Thymus (tissue), 11 donors: Measurements from ENCODE around the gene GORASP1. TPM values are rescaled to one million over a fixed set of nuclear protein-coding genes. Genes with fewer than 3 reads are reported as not detected.

Experiments used
- DNase-seq, 9 donors: peaks; one replicate each; pipeline ENCODE4 v3.0.0-alpha.2; 2013; ENCODE audit warnings: low spot score in 9 of 9, low read depth in 6 of 9, missing footprints in 1 of 9
- H3K27ac ChIP-seq, 2 donors: one replicate each; pipeline ENCODE4 v1.5.1; 2013; ENCODE audit warnings: control low read depth in 1 of 2, low read depth in 1 of 2, low read length in 1 of 2, mild to moderate bottlenecking in 1 of 2, moderate library complexity in 1 of 2
- H3K27me3 ChIP-seq, 2 donors: one replicate each; pipeline ENCODE4 v1.5.1; 2013; ENCODE audit warnings: low read length in 1 of 2; ENCODE audit not compliant: control insufficient read depth in 2 of 2, insufficient read depth in 1 of 2
- H3K36me3 ChIP-seq, 2 donors: one replicate each; pipeline ENCODE4 v1.5.1; 2013; ENCODE audit warnings: low read length in 1 of 2, mild to moderate bottlenecking in 1 of 2, moderate library complexity in 1 of 2; ENCODE audit not compliant: control insufficient read depth in 2 of 2, insufficient read depth in 2 of 2
- H3K4me1 ChIP-seq, 2 donors: one replicate each; pipeline ENCODE4 v1.5.1; 2013; ENCODE audit warnings: low read length in 2 of 2; ENCODE audit not compliant: control insufficient read depth in 2 of 2, insufficient read depth in 2 of 2
- H3K4me3 ChIP-seq, 2 donors: one replicate each; pipeline ENCODE4 v1.5.1; 2013; ENCODE audit warnings: low read length in 2 of 2, control low read depth in 1 of 2, mild to moderate bottlenecking in 1 of 2
- H3K9me3 ChIP-seq, 2 donors: one replicate each; pipeline ENCODE4 v1.5.1; 2013; ENCODE audit warnings: low read length in 1 of 2, mild to moderate bottlenecking in 1 of 2; ENCODE audit not compliant: control insufficient read depth in 2 of 2, insufficient read depth in 1 of 2
- WGBS: extraction: QIAGEN DNeasy Blood & Tissue Kit; methylation state at CpG from one replicate; pipeline ENCODE4 v1.1.7; 2013; 5-methylcytosine and 5-hydroxymethylcytosine counted together
- polyA plus RNA-seq: library from polyadenylated mRNA; stranded (reverse); fragments of 200-250 nt; gene quantifications from one replicate; pipeline ENCODE4 v1.2.3, GENCODE V29; 2013
- total RNA-seq: library from RNA; stranded (reverse); fragments of 120-200 nt; gene quantifications from one replicate; pipeline ENCODE4 v1.2.4, GENCODE V29; 2013
- donor health status: healthy.

GORASP1 gene
- total and polyA plus RNA-seq, 2 donors = 19.7 to 26.2 TPM

- no peaks in the 10 kb centered on the region for H3K4me1 ChIP-seq
- no peak for DNase-seq
- no peak overlapping the region for H3K4me3 ChIP-seq
- H3K9me3 ChIP-seq = no peaks in the 10 kb centered on the region
- H3K27ac ChIP-seq = no peak overlapping the region
- no peaks in the 10 kb centered on the region for H3K27me3 ChIP-seq
- H3K36me3 ChIP-seq = peaks cover 68 to 84% of the 10 kb centered on the region in 2 donors
- 97% methylated on average over 7 of the region's 7 CpGs for whole genome bisulfite sequencing
These were observed 12.4 kb downstream of the GORASP1 start for GRCh38 chr3:39094851-39095677.

GRCh38 chr3:39090922-39091321, 16.5 kb downstream of the GORASP1 start:
- peaks cover 61 to 83% of the 10 kb centered on the region in 2 donors for H3K36me3 ChIP-seq
- H3K4me1 ChIP-seq = no peaks in the 10 kb centered on the region
- H3K27ac ChIP-seq = no peak overlapping the region
- no peak for DNase-seq
- H3K4me3 ChIP-seq = no peak overlapping the region
- WGBS = 92% methylated on average over 2 of the region's 2 CpGs
- no peaks in the 10 kb centered on the region for H3K9me3 ChIP-seq
- H3K27me3 ChIP-seq = no peaks in the 10 kb centered on the region

GRCh38 chr3:39088889-39089288, 18.5 kb downstream of the GORASP1 start:
- DNase-seq = no peak
- Histone ChIP-seq H3K9me3 (no peaks in the 10 kb centered on the region), H3K4me3 (no peak overlapping the region), H3K4me1 (no peaks in the 10 kb centered on the region), H3K36me3 (peaks cover 45 to 68% of the 10 kb centered on the region in 2 donors), H3K27ac (no peak overlapping the region), H3K27me3 (no peaks in the 10 kb centered on the region)
- WGBS = 96% methylated on average over 3 of the region's 3 CpGs

GRCh38 chr3:39088456-39088855, 19.0 kb downstream of the GORASP1 start:
- WGBS = 98% methylated on average over 3 of the region's 3 CpGs

GRCh38 chr3:39086144-39086543, 21.3 kb downstream of the GORASP1 start:
- Histone ChIP-seq H3K36me3 (peaks cover 37 to 62% of the 10 kb centered on the region in 2 donors), H3K27ac (no peak overlapping the region), H3K9me3 (no peaks in the 10 kb centered on the region), H3K4me3 (no peak overlapping the region), H3K27me3 (no peaks in the 10 kb centered on the region), H3K4me1 (no peaks in the 10 kb centered on the region)
- WGBS = 97% methylated on average over 4 of the region's 4 CpGs
- DNase-seq = no peak

More at GRCh38 chr3:39088456-39088855, 19.0 kb downstream of the GORASP1 start:
- Histone ChIP-seq H3K27me3 (no peaks in the 10 kb centered on the region), H3K4me1 (no peaks in the 10 kb centered on the region), H3K27ac (no peak overlapping the region), H3K36me3 (peaks cover 44 to 67% of the 10 kb centered on the region in 2 donors), H3K4me3 (no peak overlapping the region), H3K9me3 (no peaks in the 10 kb centered on the region)
- no peak for DNase-seq

GRCh38 chr3:39082666-39083313, 24.6 kb downstream of the GORASP1 start:
- Histone ChIP-seq H3K36me3 (peaks cover 31 to 47% of the 10 kb centered on the region in 2 donors), H3K27me3 (no peaks in the 10 kb centered on the region), H3K27ac (no peak overlapping the region), H3K4me1 (no peaks in the 10 kb centered on the region), H3K9me3 (no peaks in the 10 kb centered on the region), H3K4me3 (no peak overlapping the region)
- no peak for DNase-seq
- WGBS = 97% methylated on average over 4 of the region's 4 CpGs

GRCh38 chr3:39080026-39080425, 27.4 kb downstream of the GORASP1 start:
- H3K27me3 ChIP-seq = no peaks in the 10 kb centered on the region
- H3K27ac ChIP-seq = no peak overlapping the region
- no peak overlapping the region for H3K4me3 ChIP-seq
- H3K9me3 ChIP-seq = no peaks in the 10 kb centered on the region
- DNase-seq = no peak
- no peaks in the 10 kb centered on the region for H3K4me1 ChIP-seq
- peaks cover 31 to 49% of the 10 kb centered on the region in 2 donors for H3K36me3 ChIP-seq

- H3K27ac ChIP-seq = no peak overlapping the region
- peaks cover 36 to 54% of the 10 kb centered on the region in 2 donors for H3K36me3 ChIP-seq
- no peak overlapping the region for H3K4me3 ChIP-seq
- no peaks in the 10 kb centered on the region for H3K9me3 ChIP-seq
- no peaks in the 10 kb centered on the region for H3K27me3 ChIP-seq
- no peaks in the 10 kb centered on the region for H3K4me1 ChIP-seq
- DNase-seq = no peak
These were observed 27.9 kb downstream of the GORASP1 start for GRCh38 chr3:39079530-39079929.

GRCh38 chr3:39075910-39076309, 31.5 kb downstream of the GORASP1 start:
- Histone ChIP-seq H3K9me3 (no peaks in the 10 kb centered on the region), H3K4me1 (no peaks in the 10 kb centered on the region), H3K36me3 (peaks cover 47 to 65% of the 10 kb centered on the region in 2 donors), H3K4me3 (no peak overlapping the region), H3K27ac (no peak overlapping the region), H3K27me3 (no peaks in the 10 kb centered on the region)
- DNase-seq = no peak
- WGBS = 97% methylated on average over 10 of the region's 10 CpGs
